Activated B cell treated with CpG ODN at 0.5 μM for 24 hours (primary cell): ENCODE measurements around the gene ZBED1. TPM values are rescaled to one million over a fixed set of nuclear protein-coding genes. Genes with fewer than 3 reads are reported as not detected.
"Not testable (repeated sequence)": the region's sequence is repeated elsewhere in the genome, so short reads cannot be mapped to it uniquely, and the experiment has no call there.

Experiments used
- ATAC-seq: fragments of 200-7000 bp; cut with Tn5 transposase; one replicate; pipeline ENCODE4 v1.10.0; 2021; ENCODE audit warnings: low read depth, mild to moderate bottlenecking, moderate library complexity
- CTCF ChIA-PET: fragments of 350-600 bp; sonication (Branson Sonifier 250); formaldehyde crosslinking; loops from one replicate; lab custom pipeline; 2021; ENCODE audit warnings: antibody characterized with exemption; lab: Charles Lee
- POLR2A ChIA-PET: fragments of 350-600 bp; sonication (Branson Sonifier 250); formaldehyde crosslinking; loops from one replicate; lab custom pipeline; 2021; ENCODE audit warnings: antibody characterized with exemption; lab: Charles Lee
- DNase-seq: peaks from one replicate; pipeline ENCODE4 v3.0.0; 2022
- H3K27ac Mint-ChIP-seq: one replicate; pipeline ENCODE4 v1.8.0; 2020; ENCODE audit warnings: mixed read lengths
- H3K27me3 Mint-ChIP-seq: one replicate; pipeline ENCODE4 v1.8.0; 2021; ENCODE audit warnings: mixed read lengths
- H3K36me3 Mint-ChIP-seq: one replicate; pipeline ENCODE4 v1.8.0; 2021; ENCODE audit warnings: low read depth, mixed read lengths
- H3K4me1 Mint-ChIP-seq: one replicate; pipeline ENCODE4 v1.8.0; 2021; ENCODE audit warnings: mixed read lengths
- H3K4me3 Mint-ChIP-seq: one replicate; pipeline ENCODE4 v1.8.0; 2020; ENCODE audit warnings: mild to moderate bottlenecking, mixed read lengths
- H3K9me3 Mint-ChIP-seq: one replicate; pipeline ENCODE4 v1.8.0; 2020; ENCODE audit warnings: mixed read lengths
- intact Hi-C: fragments of 100-400 bp; cut with micrococcal nuclease; formaldehyde crosslinking; loops from one replicate; pipeline ENCODE4 v1.15.1; 2024
- total RNA-seq: library from RNA; stranded (reverse); gene quantifications from 2 replicates; pipeline ENCODE4 v1.2.3, GENCODE V29; 2022
- TF ChIP-seq, protein P1 (sequence below): fragments of 200-600 bp; IDR thresholded peaks from one replicate; pipeline ENCODE4 v1.8.0; 2022; ENCODE audit warnings: antibody characterized with exemption, mild to moderate bottlenecking

Gene ZBED1
- total RNA-seq, 1 donor from 2014 or later, result 50.1 TPM

DNA sequence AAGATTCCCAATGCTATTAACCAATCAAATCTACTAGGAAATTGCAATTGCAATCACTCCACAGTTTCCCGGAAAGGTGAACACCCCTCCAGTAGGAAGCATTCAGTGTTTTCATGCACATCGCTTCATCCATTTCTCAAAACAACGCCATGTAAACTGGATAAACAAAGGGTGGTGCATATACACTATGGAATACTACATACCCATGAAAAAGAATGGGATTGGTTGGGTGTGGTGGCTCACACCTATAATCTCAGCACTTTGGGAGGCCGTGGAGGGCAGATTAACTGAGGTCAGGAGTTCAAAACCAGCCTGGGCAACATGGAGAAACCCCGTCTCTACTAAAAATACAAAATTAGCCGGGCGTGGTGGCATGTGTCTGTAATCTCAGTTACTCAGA is 29.1 kb downstream of the ZBED1 start:
- H3K27me3 Mint-ChIP-seq, result no peaks in the 10 kb centered on the region
- H3K27ac Mint-ChIP-seq, result no peak overlapping the region
- TF ChIP-seq, protein P1, sequence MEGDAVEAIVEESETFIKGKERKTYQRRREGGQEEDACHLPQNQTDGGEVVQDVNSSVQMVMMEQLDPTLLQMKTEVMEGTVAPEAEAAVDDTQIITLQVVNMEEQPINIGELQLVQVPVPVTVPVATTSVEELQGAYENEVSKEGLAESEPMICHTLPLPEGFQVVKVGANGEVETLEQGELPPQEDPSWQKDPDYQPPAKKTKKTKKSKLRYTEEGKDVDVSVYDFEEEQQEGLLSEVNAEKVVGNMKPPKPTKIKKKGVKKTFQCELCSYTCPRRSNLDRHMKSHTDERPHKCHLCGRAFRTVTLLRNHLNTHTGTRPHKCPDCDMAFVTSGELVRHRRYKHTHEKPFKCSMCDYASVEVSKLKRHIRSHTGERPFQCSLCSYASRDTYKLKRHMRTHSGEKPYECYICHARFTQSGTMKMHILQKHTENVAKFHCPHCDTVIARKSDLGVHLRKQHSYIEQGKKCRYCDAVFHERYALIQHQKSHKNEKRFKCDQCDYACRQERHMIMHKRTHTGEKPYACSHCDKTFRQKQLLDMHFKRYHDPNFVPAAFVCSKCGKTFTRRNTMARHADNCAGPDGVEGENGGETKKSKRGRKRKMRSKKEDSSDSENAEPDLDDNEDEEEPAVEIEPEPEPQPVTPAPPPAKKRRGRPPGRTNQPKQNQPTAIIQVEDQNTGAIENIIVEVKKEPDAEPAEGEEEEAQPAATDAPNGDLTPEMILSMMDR, result no peak
- H3K36me3 Mint-ChIP-seq, result peaks cover 12% of the 10 kb centered on the region
- H3K9me3 Mint-ChIP-seq, result peaks cover 4% of the 10 kb centered on the region
- ChIA-PET POLR2A (no interaction called here), CTCF (no interaction called here)
- no peak overlapping the region for H3K4me3 Mint-ChIP-seq
- intact Hi-C loops, result no loop called here
- no peaks in the 10 kb centered on the region for H3K4me1 Mint-ChIP-seq
- ATAC-seq (no peak), DNase-seq (no peak)

DNA sequence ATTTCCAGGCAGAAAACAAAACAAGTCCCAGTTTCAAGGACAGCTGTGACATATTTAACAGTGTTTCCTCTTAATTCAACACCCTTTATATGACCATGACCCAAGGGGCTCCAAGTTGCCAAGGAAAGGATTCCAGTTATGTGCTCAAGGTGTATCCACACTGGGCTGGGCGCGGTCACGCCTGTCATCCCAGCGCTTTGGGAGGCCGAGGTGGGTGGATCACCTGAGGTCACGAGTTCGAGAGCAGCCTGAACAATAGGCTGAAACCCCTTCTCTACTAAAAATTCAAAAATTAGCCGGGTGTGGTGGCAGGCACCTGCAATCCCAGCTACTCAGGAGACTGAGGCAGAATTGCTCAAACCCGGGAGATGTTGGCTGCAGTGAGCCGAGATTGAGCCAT is 29.6 kb downstream of the ZBED1 start:
- peaks cover 13% of the 10 kb centered on the region for H3K36me3 Mint-ChIP-seq
- POLR2A ChIA-PET, H3K9me3 Mint-ChIP-seq, CTCF ChIA-PET, DNase-seq, intact Hi-C loops, ATAC-seq, H3K4me3 Mint-ChIP-seq, H3K4me1 Mint-ChIP-seq, H3K27ac Mint-ChIP-seq, H3K27me3 Mint-ChIP-seq: not testable (repeated sequence)

DNA sequence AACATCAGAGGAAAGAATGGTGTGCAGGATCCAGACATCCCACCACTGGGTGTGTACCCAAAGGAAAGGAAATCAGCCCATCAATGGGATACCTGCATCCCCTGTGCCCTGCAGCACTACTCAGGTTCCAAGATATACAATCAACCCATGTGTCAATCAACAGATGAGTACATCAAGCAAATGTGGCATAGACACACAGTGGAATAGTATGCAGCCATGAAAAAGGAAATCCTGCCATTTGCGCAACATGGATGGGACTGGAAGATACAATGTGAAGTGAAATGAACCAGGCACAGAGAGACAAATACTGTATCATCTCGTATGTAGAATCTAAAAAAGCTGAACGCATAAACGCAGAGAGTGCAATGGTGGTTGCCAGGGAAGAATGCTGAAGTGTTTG is 30.9 kb downstream of the ZBED1 start:
- H3K4me3 Mint-ChIP-seq, intact Hi-C loops, POLR2A ChIA-PET, H3K4me1 Mint-ChIP-seq, H3K27ac Mint-ChIP-seq, DNase-seq, CTCF ChIA-PET, H3K9me3 Mint-ChIP-seq, H3K27me3 Mint-ChIP-seq, ATAC-seq: not testable (repeated sequence)
- peaks cover 13% of the 10 kb centered on the region for H3K36me3 Mint-ChIP-seq

DNA sequence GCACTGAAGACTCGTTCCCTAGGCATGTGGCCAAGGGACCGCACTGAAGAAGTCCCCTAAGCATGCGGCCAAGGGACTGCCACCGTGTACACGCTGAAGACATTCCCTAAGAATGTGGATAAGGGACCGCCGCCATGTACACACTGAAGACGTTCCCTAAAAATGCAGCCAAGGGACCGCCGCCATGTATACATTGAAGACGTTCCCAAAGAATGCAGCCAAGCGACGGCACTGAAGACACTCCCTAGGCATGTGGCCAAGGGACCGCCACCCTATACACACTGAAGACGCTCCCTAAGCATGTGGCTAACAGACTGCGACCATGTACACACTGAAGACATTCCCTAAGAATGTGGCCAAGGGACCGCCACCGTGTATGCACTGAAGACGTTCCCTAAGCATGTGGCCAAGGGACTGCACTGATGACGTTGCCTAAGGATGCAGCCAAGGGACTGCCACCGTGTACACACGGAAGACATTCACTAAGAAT is 31.5 kb downstream of the ZBED1 start:
- no peaks in the 10 kb centered on the region for H3K27me3 Mint-ChIP-seq
- H3K9me3 Mint-ChIP-seq, result peaks cover 4% of the 10 kb centered on the region
- H3K36me3 Mint-ChIP-seq, result peaks cover 13% of the 10 kb centered on the region
- intact Hi-C loops, result no loop called here
- TF ChIP-seq, protein P1, result no peak
- ChIA-PET CTCF (no interaction called here), POLR2A (no interaction called here)
- DNase-seq (no peak), ATAC-seq (no peak)
- no peaks in the 10 kb centered on the region for H3K4me1 Mint-ChIP-seq
- H3K27ac Mint-ChIP-seq, result no peak overlapping the region
- H3K4me3 Mint-ChIP-seq, result no peak overlapping the region

DNA sequence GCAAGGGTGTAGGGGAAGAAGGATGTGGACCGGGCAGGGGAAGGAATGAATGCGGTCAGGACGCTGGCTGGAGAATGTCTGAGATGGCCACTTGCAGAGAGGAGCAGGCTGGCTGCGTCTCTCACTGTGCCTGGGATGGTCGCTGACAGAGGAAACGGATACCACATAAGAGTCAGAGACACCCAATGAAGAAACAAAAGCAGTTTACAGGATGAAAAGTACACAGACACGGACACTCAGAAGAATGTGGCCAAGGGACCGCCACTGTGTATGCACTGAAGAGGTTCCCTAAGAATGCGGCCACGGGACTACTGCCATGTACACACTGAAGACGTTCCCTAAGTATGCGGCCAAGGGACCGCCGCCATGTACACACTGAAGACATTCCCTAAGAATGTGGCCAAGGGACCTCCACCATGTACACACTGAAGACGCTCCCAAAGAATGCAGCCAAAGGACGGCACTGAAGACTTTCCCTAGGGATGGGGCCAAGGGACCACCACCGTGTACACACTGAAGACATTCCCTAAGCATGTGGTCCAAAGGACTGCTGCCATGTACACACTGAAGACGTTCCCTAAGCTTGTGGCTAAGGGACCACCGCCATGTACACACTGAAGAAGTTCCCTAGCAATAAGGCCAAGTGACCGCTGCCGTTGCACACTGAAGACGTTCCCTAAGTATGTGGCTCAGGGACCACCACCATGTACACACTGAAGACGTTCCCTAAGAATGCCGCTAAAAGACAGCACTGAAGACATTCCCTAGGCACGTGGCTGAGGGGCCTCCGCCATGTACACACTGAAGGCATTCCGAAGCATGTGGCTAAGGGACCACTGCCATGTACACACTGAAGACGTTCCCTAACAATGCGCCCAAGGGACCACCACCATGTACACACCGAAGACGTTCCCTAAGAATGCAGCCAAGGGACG is 32.2 kb downstream of the ZBED1 start:
- no peak overlapping the region for H3K4me3 Mint-ChIP-seq
- intact Hi-C loops, result no loop called here
- no peak overlapping the region for H3K27ac Mint-ChIP-seq
- H3K4me1 Mint-ChIP-seq, result no peaks in the 10 kb centered on the region
- no peak for DNase-seq
- no peaks in the 10 kb centered on the region for H3K27me3 Mint-ChIP-seq
- H3K9me3 Mint-ChIP-seq, result peaks cover 4% of the 10 kb centered on the region
- ChIA-PET POLR2A (no interaction called here), CTCF (no interaction called here)
- no peak for ATAC-seq
- H3K36me3 Mint-ChIP-seq, result peaks cover 9% of the 10 kb centered on the region
- TF ChIP-seq, protein P1, result no peak

DNA sequence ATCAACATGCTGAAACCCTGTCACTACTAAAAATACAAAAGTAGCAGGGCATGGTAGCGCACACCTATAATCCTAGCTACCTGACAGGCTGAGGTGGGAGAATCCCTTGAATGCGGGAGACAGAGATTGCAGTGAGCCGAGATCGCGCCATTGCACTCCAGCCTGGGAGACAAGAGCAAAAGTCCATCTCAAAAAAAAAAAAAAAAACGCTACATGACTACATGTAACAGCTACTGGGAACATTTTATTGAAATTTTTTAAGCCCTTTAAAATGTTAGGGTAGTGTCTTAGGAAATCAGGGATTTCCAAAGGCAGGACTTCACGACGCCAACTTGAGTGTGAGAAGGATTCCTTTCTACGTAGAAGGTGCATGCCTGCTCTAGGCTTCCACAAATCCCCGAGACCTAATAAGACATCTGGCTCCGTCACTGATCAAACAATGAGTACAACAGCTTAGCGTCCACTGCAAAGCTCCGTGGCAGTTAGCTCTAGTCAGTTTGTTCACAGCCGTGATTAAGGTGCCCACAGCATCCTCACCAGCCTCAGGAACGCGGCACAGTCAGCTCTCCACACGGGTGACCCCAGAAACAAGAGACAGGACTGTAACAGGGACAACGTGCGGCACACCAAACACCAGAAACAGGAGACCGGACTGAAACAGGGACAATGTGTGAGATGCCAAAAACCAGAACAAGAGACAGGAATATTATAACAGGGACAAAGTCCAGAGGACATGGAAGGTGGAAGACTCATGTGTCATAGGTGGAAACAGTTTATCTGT is 33.7 kb downstream of the ZBED1 start:
- Mint-ChIP-seq H3K27me3 (no peaks in the 10 kb centered on the region), H3K9me3 (peaks cover 4% of the 10 kb centered on the region), H3K4me1 (no peaks in the 10 kb centered on the region), H3K4me3 (no peak overlapping the region), H3K27ac (no peak overlapping the region), H3K36me3 (peaks cover 9% of the 10 kb centered on the region)
- TF ChIP-seq, protein P1, result no peak
- CTCF ChIA-PET, result no interaction called here
- DNase-seq, result no peak
- intact Hi-C loops, result no loop called here
- POLR2A ChIA-PET, result no interaction called here
- ATAC-seq, result no peak
